SK-N-SH treated with all-trans-retinoic acid at 6 μM for 48 hours (cell line): ENCODE measurements around the gene ATG2A.

Source experiments
- ARNTL ChIP-seq: fragments of 450-650 bp; formaldehyde crosslinking; IDR thresholded peaks from 2 replicates; pipeline ENCODE4 v1.5.0; 2020; ENCODE audit warnings: low read depth, mild to moderate bottlenecking, moderate library complexity, borderline replicate concordance
- CSDC2 ChIP-seq: fragments of 250-450 bp; sonication (Bioruptor Pico); IDR thresholded peaks from 2 replicates; pipeline ENCODE4 v1.5.0; 2020; ENCODE audit warnings: mild to moderate bottlenecking, moderate library complexity
- ISL1 ChIP-seq: fragments of 250-450 bp; sonication (Bioruptor Pico); IDR thresholded peaks from 2 replicates; pipeline ENCODE4 v2.1.2; 2022; ENCODE audit warnings: mild to moderate bottlenecking, moderate library complexity
- OSR1 ChIP-seq: fragments of 250-450 bp; sonication (Bioruptor Pico); IDR thresholded peaks from 2 replicates; pipeline ENCODE4 v1.8.0; 2022; ENCODE audit warnings: moderate library complexity, mild to moderate bottlenecking, inconsistent platforms
- PATZ1 ChIP-seq: fragments of 250-450 bp; sonication (Bioruptor Pico); IDR thresholded peaks from 2 replicates; pipeline ENCODE4 v1.8.0; 2020; ENCODE audit warnings: mild to moderate bottlenecking, moderate library complexity, borderline replicate concordance
- RARB ChIP-seq: fragments of 250-450 bp; sonication (Bioruptor Pico); IDR thresholded peaks from 2 replicates; pipeline ENCODE4 v1.8.0; 2021; ENCODE audit warnings: mild to moderate bottlenecking, moderate library complexity
- TOX ChIP-seq: fragments of 250-450 bp; sonication (Bioruptor Pico); IDR thresholded peaks from 2 replicates; pipeline ENCODE4 v1.8.0; 2021; ENCODE audit warnings: mild to moderate bottlenecking, moderate library complexity, borderline replicate concordance
- TSHZ2 ChIP-seq: fragments of 250-450 bp; sonication (Bioruptor Pico); IDR thresholded peaks from 2 replicates; pipeline ENCODE4 v1.5.0; 2020; ENCODE audit warnings: mild to moderate bottlenecking, moderate library complexity
- ZFP3 ChIP-seq: fragments of 250-450 bp; sonication (Bioruptor Pico); IDR thresholded peaks from 2 replicates; pipeline ENCODE4 v1.5.0; 2020; ENCODE audit warnings: mild to moderate bottlenecking, moderate library complexity
- ZFP30 ChIP-seq: fragments of 450-650 bp; formaldehyde crosslinking; IDR thresholded peaks from 2 replicates; pipeline ENCODE4 v1.5.0; 2022; ENCODE audit warnings: mild to moderate bottlenecking, moderate library complexity
- ZNF565 ChIP-seq: fragments of 450-650 bp; formaldehyde crosslinking; conservative IDR thresholded peaks from 2 replicates; pipeline ENCODE4 v1.5.0; 2020; ENCODE audit warnings: low read depth, mild to moderate bottlenecking, moderate library complexity
- ZNF8 ChIP-seq: fragments of 450-650 bp; formaldehyde crosslinking; IDR thresholded peaks from 2 replicates; pipeline ENCODE4 v1.5.0; 2020; ENCODE audit warnings: mild to moderate bottlenecking, moderate library complexity
- TF ChIP-seq, protein P1 (sequence below): fragments of 250-450 bp; sonication (Bioruptor Pico); IDR thresholded peaks from 2 replicates; pipeline ENCODE4 v1.5.1; 2021; ENCODE audit warnings: mild to moderate bottlenecking, moderate library complexity
- TF ChIP-seq, protein P2 (sequence below): fragments of 250-450 bp; sonication (Bioruptor Pico); IDR thresholded peaks from 2 replicates; pipeline ENCODE4 v1.8.0; 2021; ENCODE audit warnings: low read depth, mild to moderate bottlenecking, moderate library complexity, borderline replicate concordance

GRCh38 chr11:64951529-64951928 is 34.5 kb upstream of the ATG2A start:
- TF ChIP-seq ZFP3 (CRISPR knock-in tag) (no peak), ZFP30 (CRISPR knock-in tag) (no peak), ISL1 (CRISPR knock-in tag) (no peak), CSDC2 (CRISPR knock-in tag) (no peak), OSR1 (CRISPR knock-in tag) (no peak), ZNF8 (CRISPR knock-in tag) (no peak), ZNF565 (no peak), TSHZ2 (CRISPR knock-in tag) (no peak), RARB (no peak), TOX (CRISPR knock-in tag) (no peak), PATZ1 (CRISPR knock-in tag) (no peak), ARNTL (no peak)
- TF ChIP-seq, protein P1, sequence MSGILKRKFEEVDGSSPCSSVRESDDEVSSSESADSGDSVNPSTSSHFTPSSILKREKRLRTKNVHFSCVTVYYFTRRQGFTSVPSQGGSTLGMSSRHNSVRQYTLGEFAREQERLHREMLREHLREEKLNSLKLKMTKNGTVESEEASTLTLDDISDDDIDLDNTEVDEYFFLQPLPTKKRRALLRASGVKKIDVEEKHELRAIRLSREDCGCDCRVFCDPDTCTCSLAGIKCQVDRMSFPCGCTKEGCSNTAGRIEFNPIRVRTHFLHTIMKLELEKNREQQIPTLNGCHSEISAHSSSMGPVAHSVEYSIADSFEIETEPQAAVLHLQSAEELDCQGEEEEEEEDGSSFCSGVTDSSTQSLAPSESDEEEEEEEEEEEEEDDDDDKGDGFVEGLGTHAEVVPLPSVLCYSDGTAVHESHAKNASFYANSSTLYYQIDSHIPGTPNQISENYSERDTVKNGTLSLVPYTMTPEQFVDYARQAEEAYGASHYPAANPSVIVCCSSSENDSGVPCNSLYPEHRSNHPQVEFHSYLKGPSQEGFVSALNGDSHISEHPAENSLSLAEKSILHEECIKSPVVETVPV (CRISPR knock-in tag), result no peak
- TF ChIP-seq, protein P2, sequence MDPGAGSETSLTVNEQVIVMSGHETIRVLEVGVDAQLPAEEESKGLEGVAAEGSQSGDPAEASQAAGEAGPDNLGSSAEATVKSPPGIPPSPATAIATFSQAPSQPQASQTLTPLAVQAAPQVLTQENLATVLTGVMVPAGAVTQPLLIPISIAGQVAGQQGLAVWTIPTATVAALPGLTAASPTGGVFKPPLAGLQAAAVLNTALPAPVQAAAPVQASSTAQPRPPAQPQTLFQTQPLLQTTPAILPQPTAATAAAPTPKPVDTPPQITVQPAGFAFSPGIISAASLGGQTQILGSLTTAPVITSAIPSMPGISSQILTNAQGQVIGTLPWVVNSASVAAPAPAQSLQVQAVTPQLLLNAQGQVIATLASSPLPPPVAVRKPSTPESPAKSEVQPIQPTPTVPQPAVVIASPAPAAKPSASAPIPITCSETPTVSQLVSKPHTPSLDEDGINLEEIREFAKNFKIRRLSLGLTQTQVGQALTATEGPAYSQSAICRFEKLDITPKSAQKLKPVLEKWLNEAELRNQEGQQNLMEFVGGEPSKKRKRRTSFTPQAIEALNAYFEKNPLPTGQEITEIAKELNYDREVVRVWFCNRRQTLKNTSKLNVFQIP (CRISPR knock-in tag), result no peak
